Measurements from ENCODE around the gene SLC7A9.

Gene SLC7A9

DNA sequence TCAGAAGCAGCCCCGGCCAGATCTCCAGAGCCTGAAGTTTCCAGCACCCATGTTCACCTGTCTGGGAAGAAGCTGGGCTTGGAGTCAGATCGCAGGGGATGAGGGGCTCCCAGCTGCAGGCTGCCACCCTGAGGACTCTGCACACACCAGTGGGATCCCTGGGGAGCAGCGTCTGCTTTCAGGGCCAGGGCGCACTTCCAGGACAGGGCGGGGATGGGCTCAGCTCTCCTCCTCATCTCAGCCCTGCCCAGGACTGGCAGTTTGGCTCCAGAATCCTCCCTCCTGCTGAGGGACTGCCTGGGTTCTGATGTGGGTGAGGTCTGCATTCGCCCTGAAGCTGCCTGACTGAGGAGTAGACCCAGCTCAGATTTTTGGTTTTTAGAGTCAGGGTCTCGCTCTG is 3.5 kb downstream of the SLC7A9 start:
- TF ChIP-seq, protein P1, sequence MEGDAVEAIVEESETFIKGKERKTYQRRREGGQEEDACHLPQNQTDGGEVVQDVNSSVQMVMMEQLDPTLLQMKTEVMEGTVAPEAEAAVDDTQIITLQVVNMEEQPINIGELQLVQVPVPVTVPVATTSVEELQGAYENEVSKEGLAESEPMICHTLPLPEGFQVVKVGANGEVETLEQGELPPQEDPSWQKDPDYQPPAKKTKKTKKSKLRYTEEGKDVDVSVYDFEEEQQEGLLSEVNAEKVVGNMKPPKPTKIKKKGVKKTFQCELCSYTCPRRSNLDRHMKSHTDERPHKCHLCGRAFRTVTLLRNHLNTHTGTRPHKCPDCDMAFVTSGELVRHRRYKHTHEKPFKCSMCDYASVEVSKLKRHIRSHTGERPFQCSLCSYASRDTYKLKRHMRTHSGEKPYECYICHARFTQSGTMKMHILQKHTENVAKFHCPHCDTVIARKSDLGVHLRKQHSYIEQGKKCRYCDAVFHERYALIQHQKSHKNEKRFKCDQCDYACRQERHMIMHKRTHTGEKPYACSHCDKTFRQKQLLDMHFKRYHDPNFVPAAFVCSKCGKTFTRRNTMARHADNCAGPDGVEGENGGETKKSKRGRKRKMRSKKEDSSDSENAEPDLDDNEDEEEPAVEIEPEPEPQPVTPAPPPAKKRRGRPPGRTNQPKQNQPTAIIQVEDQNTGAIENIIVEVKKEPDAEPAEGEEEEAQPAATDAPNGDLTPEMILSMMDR (conservative IDR thresholded peaks at IDR 0.05; ENCODE audit: low read depth, low read length), result no peak
- DNase-seq (ENCODE audit: low read depth), result no peak
- H3K4me3 ChIP-seq (ENCODE audit: low read depth, low read length), result no peak overlapping the region

DNA sequence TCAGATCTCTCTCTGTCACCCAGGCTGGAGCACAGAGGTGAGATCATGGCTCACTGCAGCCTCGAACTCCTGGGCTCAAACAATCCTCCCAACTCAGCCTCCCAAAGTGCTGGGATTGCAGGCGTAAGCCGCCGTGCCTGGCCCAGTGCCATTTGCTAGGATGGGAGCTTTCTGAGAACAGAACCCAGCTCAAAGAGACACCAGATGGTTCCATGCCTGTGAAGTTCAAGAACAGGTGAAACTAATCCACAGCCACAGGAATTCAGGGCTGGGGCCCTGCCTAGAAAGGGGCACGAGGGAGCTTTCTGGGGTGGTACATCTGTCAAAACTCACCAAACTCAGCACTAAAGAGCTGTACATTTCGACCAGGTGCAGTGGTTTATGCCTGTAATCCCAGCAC is 4.2 kb downstream of the SLC7A9 start:
- TF ChIP-seq, protein P1 (conservative IDR thresholded peaks at IDR 0.05; ENCODE audit: low read depth, low read length), result no peak
- no peak for DNase-seq (ENCODE audit: low read depth)
- no peak overlapping the region for H3K4me3 ChIP-seq (ENCODE audit: low read depth, low read length)

DNA sequence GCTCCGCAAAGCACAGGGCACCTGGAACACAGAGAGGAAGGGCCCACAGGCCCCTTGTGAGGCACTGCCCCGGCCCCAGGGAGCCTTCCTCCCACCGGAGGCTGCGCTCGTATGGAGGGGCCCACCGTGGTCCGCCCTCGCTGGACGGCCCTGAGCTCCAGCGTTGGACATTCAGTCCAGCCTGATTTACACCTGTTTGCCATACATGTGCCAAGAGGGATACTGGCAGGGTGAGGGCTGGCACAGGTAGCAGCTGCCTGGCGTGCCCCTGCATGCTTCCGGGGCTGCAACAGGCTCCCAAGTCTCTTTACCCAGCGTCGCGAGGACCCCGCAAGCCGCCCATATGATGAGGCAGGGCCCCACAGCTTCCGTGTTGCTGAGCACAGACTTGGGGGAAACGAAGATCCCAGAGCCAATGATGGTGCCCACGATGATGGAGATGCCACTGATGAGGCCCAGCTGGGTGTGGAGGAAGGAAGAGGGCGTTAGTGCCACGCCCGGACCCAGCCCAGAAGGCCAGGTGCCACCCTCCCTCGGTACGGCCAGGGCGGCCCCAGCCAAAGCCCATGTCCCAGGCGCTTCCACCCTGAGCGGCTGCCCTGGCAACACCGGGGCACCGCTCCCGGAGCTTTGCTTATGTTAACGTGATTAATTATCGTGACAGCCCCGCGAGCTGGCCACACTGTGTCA is 5.1 kb downstream of the SLC7A9 start:
- no peak for DNase-seq (ENCODE audit: low read depth)
- no peak overlapping the region for H3K4me3 ChIP-seq (ENCODE audit: low read depth, low read length)
- TF ChIP-seq, protein P1 (conservative IDR thresholded peaks at IDR 0.05; ENCODE audit: low read depth, low read length), result no peak

DNA sequence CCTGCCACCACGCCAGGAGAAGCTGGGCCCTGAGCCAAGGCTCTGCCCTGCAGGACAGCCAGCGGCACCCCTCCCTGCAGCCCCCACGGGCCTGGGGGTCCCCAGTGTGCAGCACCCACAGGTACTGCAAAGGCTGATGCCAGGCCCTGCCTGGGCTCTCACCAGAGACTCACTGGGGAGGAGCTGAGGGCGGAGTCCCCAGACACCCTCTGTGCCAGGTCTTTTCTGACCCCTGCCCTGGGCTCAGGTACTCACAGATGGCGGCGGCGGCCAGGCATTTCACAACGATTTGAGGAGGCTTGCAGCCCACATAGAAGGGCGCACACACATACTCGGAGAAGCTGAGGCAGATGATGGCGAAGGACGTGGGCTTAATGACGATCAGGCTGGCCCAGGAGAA is 5.7 kb downstream of the SLC7A9 start:
- TF ChIP-seq, protein P1 (conservative IDR thresholded peaks at IDR 0.05; ENCODE audit: low read depth, low read length), result no peak
- DNase-seq (ENCODE audit: low read depth), result no peak
- H3K4me3 ChIP-seq (ENCODE audit: low read depth, low read length), result no peak overlapping the region

DNA sequence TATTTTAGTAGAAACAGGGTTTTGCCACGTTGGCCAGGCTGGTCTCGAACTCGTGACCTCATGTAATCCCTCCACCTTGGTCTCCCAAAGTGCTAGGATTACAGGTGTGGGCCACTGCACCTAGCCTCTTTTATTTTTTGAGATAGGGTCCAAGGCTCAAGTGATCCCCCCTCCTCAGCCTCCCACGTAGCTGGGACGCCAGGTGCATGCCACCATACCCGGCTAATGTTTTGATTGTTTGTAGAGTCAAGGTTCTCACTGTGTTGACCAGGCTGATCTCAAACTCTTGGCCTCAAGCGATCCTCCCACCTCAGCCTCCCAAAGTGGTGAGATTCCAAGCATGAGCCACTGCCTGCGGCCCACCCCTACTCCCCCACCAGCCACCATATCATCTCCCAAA is 6.3 kb downstream of the SLC7A9 start:
- no peak for DNase-seq (ENCODE audit: low read depth)
- TF ChIP-seq, protein P1 (conservative IDR thresholded peaks at IDR 0.05; ENCODE audit: low read depth, low read length), result no peak
- H3K4me3 ChIP-seq (ENCODE audit: low read depth, low read length), result no peak overlapping the region

DNA sequence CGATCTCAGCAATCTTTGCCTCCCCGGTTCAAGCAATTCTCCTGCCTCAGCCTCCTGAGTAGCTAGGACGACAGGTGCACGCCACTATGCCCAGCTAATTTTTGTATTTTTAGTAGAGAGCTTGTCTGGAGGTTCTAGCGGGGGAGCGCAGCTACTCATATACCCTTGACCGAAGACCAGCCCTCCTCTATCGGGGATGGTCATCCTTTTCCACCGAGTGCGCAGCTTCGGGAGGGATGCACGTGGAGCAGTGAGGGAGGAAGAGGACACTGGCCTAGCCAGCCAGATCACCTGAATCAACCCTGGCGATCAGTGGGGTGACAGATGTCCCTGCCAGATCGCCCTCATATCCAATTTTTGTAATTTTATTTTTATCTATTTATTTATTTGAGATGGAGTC is 6.8 kb downstream of the SLC7A9 start:
- no peak overlapping the region for H3K4me3 ChIP-seq (ENCODE audit: low read depth, low read length)
- DNase-seq (ENCODE audit: low read depth), result no peak

DNA sequence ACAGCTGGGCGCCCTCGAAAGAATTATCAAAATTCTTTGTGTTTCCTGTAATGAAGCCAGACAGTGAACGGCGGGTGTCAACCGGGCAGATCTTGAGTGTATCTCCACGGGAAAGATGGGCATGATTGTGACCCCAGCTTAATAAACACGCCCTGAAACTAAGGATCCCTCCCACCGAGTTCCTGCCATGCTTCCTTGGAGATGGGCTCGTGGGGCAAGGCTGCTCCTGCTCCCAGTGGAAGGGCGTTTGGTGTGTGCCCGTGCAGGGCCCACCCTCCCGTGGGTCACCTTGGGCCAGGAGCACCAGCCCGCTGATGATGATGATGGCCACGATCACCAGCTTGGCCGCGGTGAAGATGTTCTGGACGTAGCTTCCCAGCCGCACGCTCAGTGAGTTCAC is 7.4 kb downstream of the SLC7A9 start:
- no peak for DNase-seq (ENCODE audit: low read depth)
- TF ChIP-seq, protein P1 (conservative IDR thresholded peaks at IDR 0.05; ENCODE audit: low read depth, low read length), result no peak
- no peak overlapping the region for H3K4me3 ChIP-seq (ENCODE audit: low read depth, low read length)

More for the DNA sequence above, 6.8 kb downstream of the SLC7A9 start:
- TF ChIP-seq, protein P1 (conservative IDR thresholded peaks at IDR 0.05; ENCODE audit: low read depth, low read length), result no peak
